GM12872 (cell line): ENCODE measurements around the gene ACOT7.

Experiments used
- CTCF ChIP-seq: IDR thresholded peaks from 3 replicates; pipeline ENCODE4 v1.5.1; 2011; ENCODE audit warnings: low read depth, mild to moderate bottlenecking, low read length, moderate library complexity; ENCODE audit not compliant: insufficient read depth

ACOT7 gene

GRCh38 chr1:6352138-6352563 is 41.4 kb downstream of the ACOT7 start:
- TF ChIP-seq CTCF = no peak

- no peak for TF ChIP-seq CTCF
Observed at GRCh38 chr1:6351480-6352137, 42.0 kb downstream of the ACOT7 start.

- no peak for TF ChIP-seq CTCF
Observed at GRCh38 chr1:6350416-6351088, 43.0 kb downstream of the ACOT7 start.

DNA sequence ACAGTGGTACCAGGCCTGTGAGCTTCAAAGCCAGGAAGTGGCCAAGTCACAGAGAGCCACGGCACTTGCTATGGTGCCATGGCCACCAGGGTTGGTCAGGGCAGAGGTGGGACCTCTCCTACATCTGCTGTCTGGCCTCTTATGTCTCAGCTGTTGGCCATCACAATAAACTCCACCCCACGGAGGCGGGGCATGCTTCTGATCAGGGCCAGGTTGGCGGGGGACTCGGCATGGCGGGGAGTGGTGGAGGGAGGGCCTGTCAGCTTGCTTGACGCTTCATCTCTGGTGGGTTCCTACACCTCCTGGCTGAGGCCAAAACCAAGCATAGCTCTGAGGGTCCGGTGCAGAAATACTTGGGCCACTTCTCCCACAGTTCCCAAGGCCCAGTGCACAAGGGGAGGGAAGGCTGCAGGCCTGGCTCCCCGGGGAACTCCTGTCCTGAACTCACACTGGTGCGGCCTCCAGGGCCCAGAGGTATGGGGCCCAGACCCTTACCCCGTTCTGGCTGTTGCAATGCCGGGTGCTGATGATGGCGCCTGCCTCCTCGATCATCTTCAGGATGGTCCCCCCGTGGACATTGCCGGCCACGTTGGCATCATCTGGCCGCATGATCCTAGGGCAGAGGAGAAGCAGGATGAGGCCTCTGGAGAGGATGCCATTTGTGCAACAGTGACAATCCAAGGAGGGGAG is 44.2 kb downstream of the ACOT7 start:
- TF ChIP-seq CTCF = no peak

GRCh38 chr1:6348511-6349191 is 44.9 kb downstream of the ACOT7 start:
- TF ChIP-seq CTCF = no peak

DNA sequence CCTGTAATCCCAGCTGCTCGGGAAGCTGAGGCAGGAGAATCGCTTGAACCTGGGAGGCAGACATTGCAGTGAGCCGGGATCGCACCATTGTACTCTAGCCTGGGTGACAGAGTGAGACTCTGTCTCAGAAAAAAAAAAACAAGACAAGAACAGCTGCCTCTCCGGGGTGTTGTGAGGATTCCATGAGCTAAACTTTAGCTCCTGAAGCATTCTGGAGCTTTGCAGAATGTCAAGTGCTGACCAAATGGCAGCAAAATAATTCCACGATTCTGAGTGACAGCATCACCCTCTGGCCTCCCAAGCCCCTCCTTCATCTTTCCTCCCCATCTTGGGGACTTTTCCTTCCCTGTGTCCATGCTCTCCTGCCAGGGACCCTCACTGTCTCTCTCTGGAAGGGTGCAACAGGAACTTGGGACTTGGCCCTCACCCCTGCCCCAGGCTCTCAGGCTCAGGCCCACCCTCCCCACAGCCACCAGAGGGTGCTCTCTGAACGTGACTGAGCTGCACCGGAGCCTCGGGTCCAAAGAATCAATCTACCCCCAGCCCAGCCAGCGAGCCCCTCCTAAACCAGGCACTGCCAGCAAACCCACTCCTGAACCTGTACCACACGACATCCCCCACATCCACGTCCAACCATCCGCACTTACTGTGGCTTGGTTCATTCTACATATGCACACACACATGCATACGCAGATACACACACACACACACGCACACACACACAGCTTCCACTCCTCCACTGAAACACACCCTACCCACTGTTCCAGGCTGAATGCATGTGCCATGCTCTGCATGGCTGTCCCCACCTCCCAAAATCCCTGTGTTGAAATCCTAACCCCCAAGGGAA is 45.7 kb downstream of the ACOT7 start:
- TF ChIP-seq CTCF = peak; percentile 91

DNA sequence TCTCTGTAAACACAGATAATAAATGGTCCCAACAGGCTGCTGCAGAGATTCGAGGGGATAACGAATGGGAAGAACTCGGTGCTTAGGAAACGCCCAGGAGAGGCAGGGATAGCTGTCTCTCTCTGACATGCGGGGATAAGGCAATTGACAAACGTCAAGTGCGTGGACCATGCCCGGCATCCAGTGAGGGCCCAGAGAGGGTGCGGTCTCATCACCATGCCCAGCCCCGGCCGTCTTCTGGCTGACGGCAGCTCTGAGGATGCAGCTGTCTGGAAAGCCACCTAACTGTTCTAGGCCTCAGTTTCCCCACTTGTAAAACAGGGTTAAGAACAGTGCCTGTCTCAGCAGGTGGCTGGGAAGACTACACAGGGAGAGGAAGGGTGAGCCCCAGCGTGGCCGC is 48.1 kb downstream of the ACOT7 start:
- no peak for TF ChIP-seq CTCF
